SIG-M5 treated with dmso at 0.1 percent for 504 hours (cell line): ENCODE data around the gene OTX1.

ENCODE experiments used
- DNase-seq: peaks from one replicate; lab custom pipeline; 2025; ENCODE audit not compliant: unreplicated experiment; lab: John Stamatoyannopoulos, UW

Gene OTX1

GRCh38 chr2:63046961-63047320 lies 3.7 kb upstream of the OTX1 start:
- DNase-seq, result no peak

- DNase-seq, result no peak
Observed at GRCh38 chr2:63047321-63048279, 3.0 kb upstream of the OTX1 start.

DNA sequence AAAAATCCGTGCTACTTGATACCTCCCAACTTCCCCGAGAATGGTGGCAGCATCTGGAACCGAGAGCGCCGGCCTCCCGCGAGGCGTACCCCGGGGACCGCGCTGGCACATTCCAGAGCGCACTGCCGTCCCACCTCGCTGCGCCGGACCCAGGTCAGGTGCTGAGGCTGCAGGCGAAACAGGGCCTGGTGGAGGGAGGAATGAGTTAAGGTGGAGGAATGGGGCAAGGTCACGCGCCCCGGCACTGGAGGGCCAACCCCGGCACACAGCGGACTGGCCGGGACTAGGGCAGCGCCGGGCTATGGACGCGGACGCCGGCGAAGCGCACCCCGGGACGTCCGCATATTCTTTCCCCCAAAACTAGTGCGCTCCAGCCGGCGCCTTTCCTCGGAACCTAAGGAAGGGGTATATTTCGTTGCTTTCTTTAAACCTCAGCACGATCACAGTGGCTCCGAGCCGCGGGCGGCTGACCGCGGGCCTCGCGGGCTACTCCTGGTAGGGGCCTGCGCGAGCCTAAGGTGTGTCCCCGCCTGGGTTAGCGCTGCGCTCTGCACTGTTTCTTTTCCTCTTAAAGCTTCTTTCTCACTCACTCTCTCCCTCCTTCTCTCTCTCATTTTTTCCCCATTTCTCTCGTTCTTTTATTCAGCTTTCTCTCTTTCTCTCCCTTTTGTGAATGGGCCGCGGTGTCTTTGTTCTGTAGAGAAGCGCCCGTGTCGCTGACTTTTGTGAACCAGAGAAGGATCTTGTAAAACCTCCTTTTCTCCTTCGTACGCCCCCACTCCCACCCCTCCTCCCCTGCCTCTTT lies 2.1 kb upstream of the OTX1 start:
- DNase-seq, result no peak

DNA sequence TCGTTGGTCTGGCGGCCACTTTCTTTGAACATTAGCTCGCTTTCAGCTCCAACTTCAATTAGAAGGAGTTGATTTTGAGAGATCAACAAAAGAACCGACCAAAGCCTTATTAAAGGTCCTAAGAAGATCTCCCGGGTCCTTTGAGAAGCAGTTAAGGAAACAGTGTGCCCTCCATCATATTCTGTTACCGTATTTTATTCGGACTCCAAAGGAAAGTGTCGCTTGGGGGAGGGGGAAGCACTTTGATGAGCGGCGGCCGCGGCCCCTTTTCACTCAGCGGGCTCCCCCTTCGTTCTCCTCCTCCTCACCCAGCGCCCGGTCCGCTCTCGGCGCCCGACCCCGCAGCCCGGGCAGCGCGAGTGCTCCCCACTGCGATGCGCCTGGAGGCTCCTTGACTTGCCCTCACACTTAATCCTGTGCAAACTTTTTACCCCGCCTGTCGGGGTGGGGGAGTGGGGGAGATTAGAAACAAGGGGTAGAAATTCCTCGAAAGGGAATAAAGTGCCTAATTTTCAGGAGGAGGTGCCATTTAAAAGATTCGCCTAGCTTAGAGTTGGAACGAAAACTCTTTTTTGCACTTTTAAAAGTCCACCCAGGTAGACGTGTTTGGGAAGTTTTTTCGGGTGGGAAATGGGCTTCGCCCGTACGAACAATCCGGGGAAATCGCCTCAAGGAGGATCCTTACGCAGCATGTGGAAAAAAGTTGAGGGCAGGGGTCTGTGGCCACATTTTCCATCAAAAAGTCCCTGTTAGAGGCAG lies 1.2 kb upstream of the OTX1 start:
- DNase-seq, result no peak

DNA sequence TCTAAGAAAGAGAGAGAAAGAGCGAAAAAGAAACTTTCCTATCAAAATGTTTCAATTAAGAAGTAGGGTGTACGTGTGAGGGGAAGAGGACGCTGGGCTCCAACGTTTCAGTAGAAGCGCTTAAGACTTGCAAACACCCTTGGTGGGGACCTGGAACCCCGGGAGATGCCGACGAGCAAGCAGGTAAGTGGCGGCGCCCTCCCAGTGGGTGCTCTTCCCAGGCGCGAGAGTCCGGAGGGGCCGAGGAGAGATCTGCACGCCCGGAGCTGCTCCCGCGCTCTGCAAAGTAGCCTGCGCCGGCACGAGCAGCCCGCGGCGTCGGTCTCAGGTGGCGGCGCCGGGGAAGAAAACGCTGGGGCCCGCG lies 678 bp upstream of the OTX1 start:
- DNase-seq, result peak; percentile 73

GRCh38 chr2:63051042-63051794 lies 588 bp downstream of the OTX1 start:
- peak; percentile 46 for DNase-seq

- no peak for DNase-seq
Observed at GRCh38 chr2:63051795-63052333, 1.2 kb downstream of the OTX1 start.

GRCh38 chr2:63052411-63053080 lies 1.9 kb downstream of the OTX1 start:
- DNase-seq, result no peak

- DNase-seq, result no peak
Observed at GRCh38 chr2:63053081-63053888, 2.7 kb downstream of the OTX1 start.

DNA sequence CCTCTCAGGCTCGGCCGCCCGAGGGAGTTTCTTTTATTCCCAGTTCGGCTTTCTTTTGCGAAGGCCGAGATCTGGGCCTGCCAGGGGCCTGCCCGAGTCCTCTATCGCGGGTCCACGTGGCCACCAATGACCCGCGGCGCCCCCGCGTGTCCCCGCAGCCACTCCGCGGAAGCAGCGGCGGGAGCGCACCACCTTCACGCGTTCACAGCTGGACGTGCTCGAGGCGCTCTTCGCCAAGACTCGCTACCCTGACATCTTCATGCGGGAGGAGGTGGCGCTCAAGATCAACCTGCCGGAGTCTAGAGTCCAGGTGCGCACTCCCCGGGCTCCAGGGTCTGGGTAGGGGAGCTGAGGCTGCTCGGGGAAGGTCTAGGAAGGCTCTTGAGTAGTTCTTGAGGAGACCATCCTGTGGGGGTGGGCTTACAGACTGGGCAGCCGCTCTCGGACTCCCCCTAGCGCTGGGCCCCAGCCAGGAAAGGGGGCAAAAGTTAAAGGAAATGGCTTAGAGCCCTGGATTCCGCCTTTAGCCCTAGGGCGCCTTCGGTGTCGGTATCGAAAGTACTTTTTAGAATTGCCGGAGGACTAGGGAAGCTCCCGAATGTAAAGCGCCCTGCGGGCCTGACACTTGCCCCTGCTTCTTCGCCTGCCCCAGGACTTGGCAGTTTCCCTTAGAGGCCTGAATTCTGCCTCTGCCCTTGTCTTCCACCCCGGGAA lies 3.4 kb downstream of the OTX1 start:
- DNase-seq, result no peak

DNA sequence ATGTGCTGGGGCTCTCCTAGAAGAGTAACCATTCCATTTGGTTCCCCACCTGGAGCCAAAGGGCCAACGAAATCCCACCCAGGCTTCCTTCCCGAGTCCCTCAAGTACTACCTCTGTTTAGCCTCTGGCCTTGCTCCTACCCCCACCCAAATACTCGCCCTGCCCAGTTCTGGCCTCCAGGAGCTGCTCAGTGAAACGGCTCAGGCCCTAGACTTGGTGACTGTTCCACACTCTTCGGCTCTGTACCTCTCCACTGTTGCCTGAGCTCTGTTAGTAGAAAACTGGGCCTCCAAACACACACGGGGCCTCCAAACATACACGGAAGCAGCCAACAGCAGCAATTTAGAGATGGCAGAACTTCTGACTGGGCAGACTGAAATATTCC lies 4.2 kb downstream of the OTX1 start:
- DNase-seq, result no peak

- DNase-seq, result no peak
Observed at GRCh38 chr2:63055226-63056106, 4.8 kb downstream of the OTX1 start.

DNA sequence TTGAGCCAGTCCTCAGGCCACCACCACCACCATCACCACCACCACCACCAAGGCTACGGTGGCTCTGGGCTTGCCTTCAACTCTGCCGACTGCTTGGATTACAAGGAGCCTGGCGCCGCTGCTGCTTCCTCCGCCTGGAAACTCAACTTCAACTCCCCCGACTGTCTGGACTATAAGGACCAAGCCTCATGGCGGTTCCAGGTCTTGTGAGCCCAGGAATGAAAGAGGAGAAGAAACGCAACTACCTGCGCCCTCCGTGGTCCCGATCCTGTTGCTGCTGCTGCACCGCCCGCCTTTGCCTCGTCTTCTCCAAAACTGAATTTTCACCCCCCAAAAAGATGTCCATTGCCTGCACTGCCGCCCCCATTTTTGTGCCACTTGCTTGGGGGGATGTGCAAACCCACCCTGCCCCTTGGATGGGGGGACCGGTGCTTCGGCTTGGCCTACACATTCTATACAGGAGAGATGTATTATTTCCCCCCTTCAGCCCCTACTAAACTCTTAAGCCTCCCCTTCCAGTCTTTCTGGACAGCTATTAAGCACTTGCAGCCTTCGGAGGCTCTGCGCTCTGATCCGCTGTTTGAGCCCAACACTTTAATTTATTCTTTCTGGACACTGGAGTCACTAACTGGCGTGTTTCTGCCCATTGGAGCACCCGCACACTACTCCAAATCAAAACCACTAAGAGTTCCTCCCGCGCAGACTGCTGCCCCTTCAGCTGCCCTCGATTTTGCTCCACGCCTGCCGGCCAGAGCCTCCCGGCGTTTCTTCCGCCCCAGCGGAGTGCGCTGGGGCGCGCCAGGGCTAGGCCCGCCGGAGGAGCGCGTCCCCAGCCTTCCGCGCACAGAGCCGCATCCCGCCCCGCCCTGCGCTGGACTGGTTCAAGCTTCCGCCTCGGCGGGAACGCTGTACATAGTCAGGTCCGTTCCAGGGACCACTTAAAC lies 5.7 kb downstream of the OTX1 start:
- DNase-seq, result no peak

DNA sequence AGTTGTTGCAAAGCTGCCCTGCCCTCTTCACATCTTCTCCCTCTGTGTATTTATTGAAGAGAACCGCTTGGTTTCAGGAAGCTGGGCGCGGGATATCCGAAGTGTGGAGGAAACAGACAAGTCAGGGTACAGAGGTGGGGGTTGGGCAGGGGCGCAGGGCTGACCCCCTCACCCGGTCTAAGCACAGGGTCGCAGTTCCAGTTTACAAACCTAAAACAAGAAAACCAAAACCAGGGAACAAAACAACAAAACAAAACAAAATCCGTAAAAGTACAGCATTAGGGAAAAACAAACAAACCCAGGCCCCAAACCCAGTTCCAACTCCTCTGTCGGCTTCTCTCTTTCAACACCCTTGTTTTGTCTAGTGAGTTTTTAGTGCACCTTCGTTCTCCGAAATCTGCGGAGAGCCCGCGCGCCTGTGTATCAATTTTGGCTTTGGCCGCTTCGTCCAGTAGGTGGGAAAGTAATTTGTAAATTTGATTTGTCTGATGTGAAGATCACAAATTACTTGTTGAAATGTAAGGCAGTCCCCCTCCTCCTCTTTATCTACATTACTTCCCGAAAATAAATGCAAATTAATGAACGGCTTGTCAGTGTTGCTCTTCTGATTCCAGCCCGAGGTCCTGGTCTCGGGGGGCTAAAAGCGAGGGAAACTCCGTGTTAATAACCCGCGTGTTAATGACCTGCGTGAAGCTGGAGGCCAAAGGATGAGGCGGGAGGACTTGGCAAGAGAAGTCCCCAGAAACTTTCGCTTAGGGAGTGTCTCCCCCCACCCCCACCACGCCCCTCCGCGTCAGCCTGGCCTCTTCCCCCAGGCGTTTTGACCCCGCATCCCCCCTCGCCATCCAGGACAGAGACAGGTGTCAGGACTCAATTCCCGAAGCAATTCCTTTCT lies 6.9 kb downstream of the OTX1 start:
- DNase-seq, result no peak

- no peak for DNase-seq
Observed at GRCh38 chr2:63058144-63058920, 7.7 kb downstream of the OTX1 start.
